ENCODE measurements around the gene TMEM143. TPM values are rescaled to one million over a fixed set of nuclear protein-coding genes. Genes with fewer than 3 reads are reported as not detected.

The TMEM143 gene
- total RNA-seq, 1 experiment from 2014 or later = 15.2 TPM

GRCh38 chr19:48342414-48342738 is 21.4 kb downstream of the TMEM143 start:
- Histone ChIP-seq H3T11ph (ENCODE audit: low read length) (no peak overlapping the region), H2BK120ac (ENCODE audit: low read depth, low read length, poor library complexity, severe bottlenecking) (no peak overlapping the region), H3K4ac (ENCODE audit: low read depth, low read length) (no peak overlapping the region), H2BK5ac (ENCODE audit: insufficient read length, low read length) (no peak overlapping the region), H3K14ac (ENCODE audit: insufficient read depth, low read length) (no peak overlapping the region), H4K20me1 (ENCODE audit: control insufficient read depth, insufficient read depth, insufficient read length) (no peaks in the 10 kb centered on the region), H3K9ac (ENCODE audit: extremely low read depth, insufficient read length, low read length) (no peak overlapping the region), H2BK12ac (ENCODE audit: insufficient read length, low read depth, low read length) (no peak overlapping the region), H3K4me2 (ENCODE audit: insufficient read depth, insufficient read length, low read length) (no peak overlapping the region), H3K9me3 (ENCODE audit: control insufficient read depth, low read depth, low read length) (no peaks in the 10 kb centered on the region), H3K79me2 (ENCODE audit: insufficient read depth, low read length) (no peaks in the 10 kb centered on the region), H3K23ac (ENCODE audit: insufficient read length, low read depth, low read length) (no peak overlapping the region), H4K5ac (ENCODE audit: insufficient read length, low read depth, low read length) (no peak overlapping the region), H4K91ac (ENCODE audit: insufficient read length, low read depth, low read length) (no peak overlapping the region), H3K27ac (ENCODE audit: insufficient read length, low read depth, low read length) (no peak overlapping the region), H2BK20ac (ENCODE audit: low read depth, low read length, poor library complexity, severe bottlenecking) (no peak overlapping the region), H3K23me2 (ENCODE audit: insufficient read length, low read depth, low read length, poor library complexity, severe bottlenecking) (no peaks in the 10 kb centered on the region), H3K27me3 (ENCODE audit: insufficient read depth, low read length) (no peaks in the 10 kb centered on the region), H3K4me1 (ENCODE audit: insufficient read depth, low read length) (no peaks in the 10 kb centered on the region), H2AFZ (ENCODE audit: low read length) (no peak overlapping the region), H2BK15ac (ENCODE audit: low read depth, low read length) (no peak overlapping the region), H4K8ac (replicated peaks; ENCODE audit: insufficient read length, low read depth, low read length) (no peak overlapping the region), H3K18ac (ENCODE audit: insufficient read length, low read depth, low read length) (no peak overlapping the region), H2AK5ac (ENCODE audit: insufficient read length, low read length) (no peak overlapping the region), H3K79me1 (ENCODE audit: insufficient read depth, low read depth, low read length, poor library complexity, severe bottlenecking) (no peaks in the 10 kb centered on the region), H3K56ac (ENCODE audit: insufficient read length, low read depth, low read length) (no peak overlapping the region)
- Mint-ChIP-seq H3K36me3 (ENCODE audit: insufficient read depth in 1 of 3, low read depth in 3 of 3) (peaks cover 0 to 4% (median 0%) of the 10 kb centered on the region in 3 experiments; a peak in 2 of 7 replicates), H3K27ac (no peak overlapping the region), H3K27me3 (ENCODE audit: low read depth) (no peaks in the 10 kb centered on the region; the same call in none of the 2 replicates), H3K4me3 (no peak overlapping the region), H3K4me1 (peaks cover 2 to 12% of the 10 kb centered on the region in 2 experiments; a peak in 3 of 4 replicates), H3K9me3 (no peaks in the 10 kb centered on the region)
- TF ChIP-seq CTCF (conservative IDR thresholded peaks at IDR 0.05) = no peak
- WGBS (ENCODE audit: extremely low coverage, insufficient read length, low lambda C conversion rate) = no CpG with 5 or more reads among the region's 20 CpGs
- DNase-seq = no peak
